ENCODE measurements around the gene THSD7B. TPM values are rescaled to one million over a fixed set of nuclear protein-coding genes. Genes with fewer than 3 reads are reported as not detected.

THSD7B gene
- total RNA-seq, 1 donor from 2014 or later = 12.0 TPM

DNA sequence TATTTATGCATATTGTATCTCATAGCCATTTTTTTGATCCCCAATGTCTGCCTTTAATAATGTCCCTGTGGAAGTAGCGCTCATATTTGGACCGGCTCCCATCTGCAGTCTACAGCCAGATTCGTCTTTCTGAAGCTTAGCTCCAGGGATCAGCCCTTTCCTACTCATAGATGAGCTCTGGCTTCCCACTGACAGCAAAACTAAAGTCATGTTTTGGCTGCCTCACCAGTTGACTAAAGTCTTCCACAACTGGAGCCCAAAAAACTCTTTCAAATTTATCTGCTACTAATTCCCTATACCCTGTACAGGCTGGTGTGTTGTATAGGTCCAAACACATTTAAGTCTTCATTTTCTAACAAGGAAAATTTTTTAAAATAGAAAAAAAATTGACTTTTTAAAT lies 904.8 kb downstream of the THSD7B start:
- H3K27me3 Mint-ChIP-seq = no peaks in the 10 kb centered on the region
- no peak for DNase-seq (ENCODE audit: low spot score, unreplicated experiment)
- no peak overlapping the region for H3K27ac Mint-ChIP-seq
- no peaks in the 10 kb centered on the region for H3K36me3 Mint-ChIP-seq (ENCODE audit: insufficient read depth)
- TF ChIP-seq, protein P1, sequence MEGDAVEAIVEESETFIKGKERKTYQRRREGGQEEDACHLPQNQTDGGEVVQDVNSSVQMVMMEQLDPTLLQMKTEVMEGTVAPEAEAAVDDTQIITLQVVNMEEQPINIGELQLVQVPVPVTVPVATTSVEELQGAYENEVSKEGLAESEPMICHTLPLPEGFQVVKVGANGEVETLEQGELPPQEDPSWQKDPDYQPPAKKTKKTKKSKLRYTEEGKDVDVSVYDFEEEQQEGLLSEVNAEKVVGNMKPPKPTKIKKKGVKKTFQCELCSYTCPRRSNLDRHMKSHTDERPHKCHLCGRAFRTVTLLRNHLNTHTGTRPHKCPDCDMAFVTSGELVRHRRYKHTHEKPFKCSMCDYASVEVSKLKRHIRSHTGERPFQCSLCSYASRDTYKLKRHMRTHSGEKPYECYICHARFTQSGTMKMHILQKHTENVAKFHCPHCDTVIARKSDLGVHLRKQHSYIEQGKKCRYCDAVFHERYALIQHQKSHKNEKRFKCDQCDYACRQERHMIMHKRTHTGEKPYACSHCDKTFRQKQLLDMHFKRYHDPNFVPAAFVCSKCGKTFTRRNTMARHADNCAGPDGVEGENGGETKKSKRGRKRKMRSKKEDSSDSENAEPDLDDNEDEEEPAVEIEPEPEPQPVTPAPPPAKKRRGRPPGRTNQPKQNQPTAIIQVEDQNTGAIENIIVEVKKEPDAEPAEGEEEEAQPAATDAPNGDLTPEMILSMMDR (IDR thresholded peaks at IDR 0.05; ENCODE audit: unreplicated experiment) = no peak
- no peak overlapping the region for H3K4me3 Mint-ChIP-seq (ENCODE audit: low read depth)
- no peaks in the 10 kb centered on the region for H3K9me3 Mint-ChIP-seq (ENCODE audit: low read depth)
- H3K4me1 Mint-ChIP-seq (ENCODE audit: low read depth) = no peaks in the 10 kb centered on the region

DNA sequence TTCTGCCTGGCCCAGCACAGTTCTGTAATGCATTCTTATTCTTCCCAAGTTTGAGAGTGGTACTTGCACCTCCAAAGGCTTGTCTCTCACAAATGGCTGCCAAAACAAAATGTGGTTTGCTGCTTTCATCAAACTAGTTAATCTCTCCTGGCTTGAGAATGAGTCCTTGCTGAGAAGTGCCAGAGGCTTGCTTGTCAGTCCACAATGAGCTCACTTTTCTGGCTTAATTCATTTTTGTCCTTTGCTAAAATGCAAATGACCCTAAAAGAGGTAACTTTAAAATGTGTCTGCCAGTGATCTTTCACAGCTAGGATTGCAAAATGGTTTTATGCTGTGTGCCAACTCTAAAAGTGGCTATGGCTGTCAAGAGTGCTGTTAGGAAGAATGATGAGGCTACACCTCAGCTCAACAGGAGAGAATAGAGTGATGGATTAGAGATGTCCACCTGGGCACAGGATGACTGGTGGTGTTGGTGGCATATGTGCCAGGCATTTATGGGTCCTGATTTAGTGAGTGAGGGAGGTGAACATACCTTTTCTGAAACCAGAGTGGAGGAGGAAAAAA lies 907.7 kb downstream of the THSD7B start:
- Mint-ChIP-seq H3K4me3 (ENCODE audit: low read depth) (no peak overlapping the region), H3K36me3 (ENCODE audit: insufficient read depth) (no peaks in the 10 kb centered on the region), H3K27me3 (no peaks in the 10 kb centered on the region), H3K9me3 (ENCODE audit: low read depth) (no peaks in the 10 kb centered on the region), H3K27ac (no peak overlapping the region), H3K4me1 (ENCODE audit: low read depth) (peaks cover 14% of the 10 kb centered on the region)
- DNase-seq (ENCODE audit: low spot score, unreplicated experiment) = no peak
- TF ChIP-seq, protein P1 (IDR thresholded peaks at IDR 0.05; ENCODE audit: unreplicated experiment) = no peak

DNA sequence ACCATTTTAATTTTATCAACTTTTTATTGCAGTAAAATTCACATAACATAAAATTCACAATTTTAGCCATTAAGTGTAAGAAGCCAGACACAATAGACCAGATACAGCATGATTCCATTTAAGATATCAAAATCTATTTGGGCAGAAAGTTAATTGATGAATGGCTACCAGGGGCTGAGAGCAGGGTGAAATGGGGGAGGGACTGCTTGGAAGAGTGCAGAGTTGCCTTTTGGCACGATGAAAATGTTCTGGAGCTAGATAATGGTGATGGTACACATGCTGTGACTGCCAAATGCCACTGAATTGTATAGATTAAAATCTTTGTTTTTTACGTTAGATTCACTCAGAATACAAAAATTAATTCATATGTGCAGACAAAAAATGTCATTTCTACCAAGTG lies 909.6 kb downstream of the THSD7B start:
- peaks cover 14% of the 10 kb centered on the region for H3K4me1 Mint-ChIP-seq (ENCODE audit: low read depth)
- no peak overlapping the region for H3K27ac Mint-ChIP-seq
- DNase-seq (ENCODE audit: low spot score, unreplicated experiment) = no peak
- H3K4me3 Mint-ChIP-seq (ENCODE audit: low read depth) = no peak overlapping the region
- H3K27me3 Mint-ChIP-seq = no peaks in the 10 kb centered on the region
- no peaks in the 10 kb centered on the region for H3K9me3 Mint-ChIP-seq (ENCODE audit: low read depth)
- H3K36me3 Mint-ChIP-seq (ENCODE audit: insufficient read depth) = no peaks in the 10 kb centered on the region
- TF ChIP-seq, protein P1 (IDR thresholded peaks at IDR 0.05; ENCODE audit: unreplicated experiment) = no peak

DNA sequence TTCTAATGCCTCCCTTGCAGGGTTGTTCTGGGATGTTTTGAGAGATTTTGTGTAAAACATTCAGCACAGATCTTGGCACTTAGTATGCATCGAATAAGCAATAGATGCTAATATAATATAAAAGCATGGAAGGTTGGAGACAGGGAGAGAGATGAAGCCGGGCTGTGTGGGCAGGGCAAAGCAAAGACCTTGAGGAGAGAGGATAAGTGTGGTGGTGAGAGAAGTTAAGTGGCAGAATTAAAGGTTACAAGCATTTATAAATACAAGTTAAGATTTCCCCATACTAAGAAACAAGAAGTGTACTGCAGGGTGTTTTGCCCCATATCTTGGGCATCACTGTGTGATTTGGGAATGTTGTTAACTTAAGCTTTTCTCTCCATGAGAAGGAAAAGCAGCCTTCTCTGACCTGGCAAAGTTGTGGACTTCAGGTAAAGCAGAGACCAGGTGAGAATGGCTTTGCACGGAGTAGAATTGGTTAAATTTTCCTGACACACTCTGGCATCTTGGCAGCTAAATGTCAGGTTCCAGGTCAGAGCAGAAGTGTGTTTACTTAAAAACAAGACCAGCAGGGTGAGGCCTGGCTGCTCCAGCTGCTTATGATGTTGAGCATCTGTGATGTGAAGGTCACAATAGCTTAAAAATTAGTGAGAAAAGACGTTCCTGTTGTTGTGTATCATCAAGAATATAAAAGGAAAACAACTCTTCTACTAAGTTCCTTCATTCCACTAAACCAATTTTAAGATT lies 910.4 kb downstream of the THSD7B start:
- Mint-ChIP-seq H3K27ac (peak overlapping the region; percentile 0), H3K36me3 (ENCODE audit: insufficient read depth) (no peaks in the 10 kb centered on the region), H3K27me3 (no peaks in the 10 kb centered on the region), H3K4me3 (ENCODE audit: low read depth) (no peak overlapping the region), H3K9me3 (ENCODE audit: low read depth) (no peaks in the 10 kb centered on the region), H3K4me1 (ENCODE audit: low read depth) (peaks cover 14% of the 10 kb centered on the region)
- no peak for DNase-seq (ENCODE audit: low spot score, unreplicated experiment)
- TF ChIP-seq, protein P1 (IDR thresholded peaks at IDR 0.05; ENCODE audit: unreplicated experiment) = no peak

DNA sequence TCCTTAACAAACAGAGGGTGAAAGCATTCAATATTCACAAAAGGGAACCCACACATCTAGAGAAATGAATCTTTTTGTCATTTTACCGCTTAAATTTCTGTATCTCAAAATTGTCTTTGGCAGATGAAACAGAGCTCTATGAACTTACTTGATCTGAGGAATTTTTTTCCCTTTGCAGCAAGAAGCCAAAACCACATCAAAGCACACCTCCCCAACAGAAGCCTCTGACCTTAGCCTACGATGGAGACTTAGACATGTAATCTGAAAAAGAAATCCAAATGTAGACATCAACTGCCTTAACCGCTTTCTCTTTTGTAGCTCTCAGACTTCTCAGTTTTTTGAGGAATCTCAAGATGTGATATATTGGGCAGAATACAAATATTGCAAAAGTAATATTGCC lies 911.0 kb downstream of the THSD7B start:
- Mint-ChIP-seq H3K27me3 (no peaks in the 10 kb centered on the region), H3K4me3 (ENCODE audit: low read depth) (no peak overlapping the region), H3K27ac (no peak overlapping the region), H3K9me3 (ENCODE audit: low read depth) (no peaks in the 10 kb centered on the region), H3K36me3 (ENCODE audit: insufficient read depth) (no peaks in the 10 kb centered on the region), H3K4me1 (ENCODE audit: low read depth) (peaks cover 14% of the 10 kb centered on the region)
- TF ChIP-seq, protein P1 (IDR thresholded peaks at IDR 0.05; ENCODE audit: unreplicated experiment) = no peak
- no peak for DNase-seq (ENCODE audit: low spot score, unreplicated experiment)

Data from progenitor cell of endocrine pancreas (in vitro differentiated cells).